Hepatic stellate cell (primary cell): Measurements from ENCODE around the gene WNT8B.

ENCODE experiments used
- DNase-seq: peaks from one replicate; pipeline ENCODE4 v3.0.0; 2011; ENCODE audit warnings: low spot score

Gene WNT8B

DNA sequence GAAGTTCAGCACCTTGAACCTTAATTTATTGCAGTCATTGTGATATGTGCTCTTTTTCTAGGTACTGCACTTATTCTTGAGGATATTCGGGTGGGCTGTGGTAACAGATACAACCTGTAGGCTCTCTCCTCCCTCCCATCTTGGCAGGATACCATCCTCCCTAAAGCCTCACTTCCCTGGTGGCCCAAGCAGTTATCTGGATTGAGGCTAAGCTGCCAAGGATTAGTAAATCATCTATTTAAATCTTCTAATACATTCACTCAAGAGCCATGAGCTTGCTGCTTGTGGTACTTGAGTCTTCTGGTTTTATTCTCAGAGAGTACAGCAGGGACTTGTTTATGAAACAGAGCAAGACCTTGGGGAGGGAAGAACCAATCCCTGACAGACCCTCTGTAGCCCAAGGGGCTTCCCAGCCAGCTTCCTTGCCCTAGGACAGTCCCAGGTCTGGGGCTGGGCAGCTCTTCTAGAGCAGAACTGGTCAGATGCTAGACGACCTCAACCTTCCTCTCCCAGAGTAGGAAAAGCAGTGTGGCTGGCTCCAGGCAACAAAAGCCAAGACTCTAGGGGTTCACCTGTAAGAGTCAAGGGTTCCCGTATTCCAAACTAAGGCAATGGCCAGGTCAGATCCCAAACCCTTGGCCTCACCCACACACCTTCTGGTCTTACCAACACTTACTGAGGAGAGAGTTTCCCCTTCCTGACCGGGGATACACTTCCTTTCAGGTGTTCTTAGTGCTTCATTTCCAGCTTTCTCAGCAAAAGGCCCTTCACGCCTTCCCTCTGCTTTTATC is 21.3 kb downstream of the WNT8B start:
- DNase-seq, result no peak

DNA sequence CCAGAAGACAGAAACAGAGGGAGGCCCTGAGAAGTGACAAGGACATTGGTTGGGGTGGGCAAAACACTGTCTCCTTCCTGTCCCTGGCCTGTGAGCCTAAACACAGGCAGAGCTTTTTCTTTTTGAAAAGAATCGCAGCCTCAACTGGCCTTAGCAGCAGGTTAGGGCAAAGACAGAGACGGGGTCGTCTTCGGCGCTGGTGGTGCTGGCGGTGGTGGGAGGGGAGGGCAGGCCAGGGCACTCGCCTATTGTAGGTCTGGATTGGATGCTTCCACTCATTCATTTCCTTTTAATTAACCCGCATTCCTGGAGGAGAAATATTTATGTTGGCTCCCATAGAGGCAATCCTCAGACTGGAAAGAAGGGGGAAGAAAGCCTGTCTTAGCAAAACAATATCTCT is 22.6 kb downstream of the WNT8B start:
- DNase-seq, result no peak

DNA sequence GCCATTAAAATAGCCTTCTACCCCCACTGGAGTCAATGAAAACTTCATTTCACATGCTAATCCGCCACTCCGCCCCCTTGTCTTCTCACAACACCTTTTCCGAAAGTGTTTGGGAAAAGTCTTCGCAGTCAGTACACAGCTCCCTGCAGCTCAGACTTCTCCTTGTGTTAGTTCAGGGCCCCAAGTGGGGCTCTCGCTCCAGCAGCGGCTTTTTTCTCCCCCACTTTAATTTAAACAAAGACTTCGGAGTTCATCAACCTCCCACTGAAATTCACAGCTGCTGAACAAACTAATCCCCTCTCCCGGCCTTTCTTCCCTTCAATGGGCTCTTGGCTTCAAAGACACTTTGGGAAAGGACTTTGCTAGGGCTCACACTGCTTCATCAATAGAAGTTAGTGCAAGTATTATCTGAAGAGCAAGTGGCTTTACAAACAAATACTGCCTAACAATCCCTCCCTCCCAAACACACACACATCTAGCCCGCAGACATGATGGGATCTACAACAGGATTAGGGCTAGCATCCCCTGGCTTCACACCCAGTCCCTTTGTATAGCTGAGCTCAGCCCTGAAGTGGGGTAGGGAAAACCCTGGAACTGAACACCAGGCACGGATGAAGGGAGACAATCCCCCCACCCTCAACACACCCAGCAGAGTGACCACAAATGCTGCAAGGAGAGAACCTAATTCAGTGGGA is 23.1 kb downstream of the WNT8B start:
- no peak for DNase-seq

DNA sequence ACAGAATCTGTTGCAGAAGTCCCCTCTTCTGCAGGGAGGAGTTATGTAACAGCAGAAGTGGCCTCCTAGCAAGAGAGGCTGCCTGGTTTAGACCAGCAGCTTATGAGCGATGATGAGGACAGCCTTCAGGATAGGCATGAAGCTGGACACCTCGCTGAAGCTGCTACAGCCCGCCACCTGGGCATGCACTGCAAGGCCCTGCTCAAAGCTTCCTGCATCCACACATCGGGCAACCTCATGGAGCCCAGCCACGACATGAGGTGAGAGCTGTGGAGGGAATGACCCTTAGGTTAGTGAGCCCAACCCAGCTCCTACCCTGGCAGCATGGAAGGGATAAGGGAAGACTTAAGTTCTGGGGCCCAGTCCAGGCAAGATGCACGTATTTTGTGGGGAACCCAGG is 24.7 kb downstream of the WNT8B start:
- DNase-seq, result no peak

DNA sequence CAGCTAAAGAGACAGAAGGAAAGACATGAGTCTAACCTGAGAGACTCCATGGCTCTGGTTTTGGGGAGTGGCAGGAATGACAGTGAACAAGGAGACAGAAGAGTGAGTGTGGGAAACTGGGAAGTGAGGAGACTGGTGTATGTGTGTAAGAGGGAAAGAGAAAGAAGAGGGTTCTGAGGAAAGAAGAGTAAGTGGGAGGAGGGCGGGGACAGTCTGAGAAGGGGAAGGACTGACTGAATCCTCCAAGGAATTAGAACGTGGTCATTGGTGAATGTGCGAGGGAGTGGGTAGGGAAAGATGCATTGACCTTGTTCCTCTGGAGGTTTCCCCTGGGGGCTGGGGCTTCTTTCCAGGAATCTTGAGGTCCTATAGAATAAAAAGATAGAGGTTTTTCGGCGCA is 26.6 kb downstream of the WNT8B start:
- no peak for DNase-seq

DNA sequence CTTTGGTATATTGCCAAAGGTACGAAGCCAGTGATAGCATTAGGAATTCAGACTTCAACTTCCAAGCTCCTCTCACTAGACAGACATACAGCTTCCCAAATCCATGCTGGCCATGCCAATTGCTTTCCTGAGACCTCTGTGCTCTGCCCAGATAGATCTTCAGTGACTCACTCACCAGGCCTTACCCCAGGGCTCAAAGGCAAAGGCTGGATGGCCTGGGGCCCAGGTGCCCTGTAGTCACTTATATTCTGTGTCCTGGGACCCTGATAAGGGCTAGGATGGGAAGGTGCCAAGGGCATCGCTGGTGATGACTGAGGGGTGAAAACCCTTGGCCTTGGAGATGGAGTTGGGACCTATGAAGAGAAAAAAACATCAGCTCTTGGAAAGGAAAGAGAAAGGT is 27.7 kb downstream of the WNT8B start:
- no peak for DNase-seq

DNA sequence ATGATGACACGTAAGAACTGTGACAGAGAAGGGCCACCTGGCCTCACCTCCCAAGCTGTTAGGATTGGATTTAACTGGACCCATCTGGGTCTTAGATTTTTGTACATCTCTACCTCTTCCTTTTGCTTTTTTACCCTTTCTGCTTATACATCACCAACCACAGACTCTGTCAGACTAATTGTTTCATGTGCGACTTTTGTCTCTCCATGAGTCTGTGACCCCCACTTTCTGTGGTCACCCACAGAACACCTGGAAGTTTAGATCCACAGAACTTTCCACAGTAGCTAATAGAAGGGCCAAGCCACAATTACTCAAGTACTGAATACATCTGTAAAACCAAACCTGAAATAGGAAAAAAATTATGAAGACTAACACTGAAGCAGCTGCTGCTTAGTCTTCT is 33.8 kb downstream of the WNT8B start:
- no peak for DNase-seq

DNA sequence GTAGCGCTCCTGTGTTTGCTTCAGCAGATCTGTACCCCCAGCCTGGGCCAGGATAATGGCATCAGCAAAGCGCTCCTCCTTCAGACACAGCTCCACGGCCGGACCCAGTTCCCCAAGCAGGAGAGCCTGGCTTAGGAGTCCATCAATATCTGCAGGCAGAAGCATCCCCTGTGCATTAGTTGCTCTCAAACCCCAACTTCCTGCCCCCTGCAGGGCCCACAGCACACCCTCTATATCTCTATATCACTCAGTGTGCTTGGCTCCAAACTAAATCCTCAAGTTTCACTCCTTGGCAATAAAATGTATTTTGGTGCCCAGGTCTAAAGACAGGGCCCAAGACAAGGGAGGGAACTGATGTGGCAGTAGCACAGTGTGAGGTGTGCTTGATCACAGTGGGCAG is 35.2 kb downstream of the WNT8B start:
- no peak for DNase-seq

DNA sequence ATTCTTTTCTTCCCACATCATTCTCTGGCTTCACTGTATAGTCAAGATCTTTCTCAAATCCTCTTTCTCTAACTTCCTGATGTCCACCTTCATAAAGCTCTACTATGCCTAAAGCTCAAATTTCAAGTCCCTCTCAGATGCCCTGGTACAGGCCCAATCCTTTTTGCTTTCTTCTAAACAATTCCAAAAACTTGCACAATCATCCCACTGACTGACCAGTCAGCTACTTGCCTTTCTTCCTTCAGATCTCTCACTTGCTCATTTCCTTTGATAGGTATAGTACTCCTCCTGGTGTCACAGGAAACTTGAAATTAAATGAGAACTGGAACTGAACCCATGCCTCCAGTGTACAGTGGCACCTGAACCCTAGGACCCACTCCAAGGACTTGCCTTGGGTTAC is 38.6 kb downstream of the WNT8B start:
- no peak for DNase-seq

DNA sequence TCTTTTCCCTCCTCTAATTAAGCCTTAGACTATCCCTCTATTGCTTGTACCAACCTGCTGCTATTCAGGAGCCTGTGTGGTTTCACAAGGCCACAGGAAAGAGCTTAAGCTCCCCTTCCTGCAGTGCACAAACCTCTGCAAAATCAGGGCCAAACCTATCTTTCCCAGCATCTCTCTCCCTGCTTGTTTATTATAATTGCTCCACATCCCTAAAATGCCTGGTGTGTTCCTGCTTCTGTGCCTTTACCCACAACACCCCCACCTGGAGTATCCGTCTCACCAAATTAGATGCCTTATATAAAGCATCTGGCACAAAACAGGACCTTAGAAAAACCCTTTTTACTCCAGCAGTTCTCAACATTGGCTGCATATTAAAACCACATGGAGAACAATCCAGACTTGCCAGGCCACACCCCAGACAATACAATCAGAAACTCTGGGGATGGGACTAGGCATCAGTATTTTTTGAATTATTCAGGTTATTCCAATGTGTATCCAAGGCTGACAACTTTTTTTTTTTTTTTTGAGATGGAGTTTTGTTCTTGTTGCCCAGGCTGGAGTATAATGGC is 40.2 kb downstream of the WNT8B start:
- DNase-seq, result no peak

DNA sequence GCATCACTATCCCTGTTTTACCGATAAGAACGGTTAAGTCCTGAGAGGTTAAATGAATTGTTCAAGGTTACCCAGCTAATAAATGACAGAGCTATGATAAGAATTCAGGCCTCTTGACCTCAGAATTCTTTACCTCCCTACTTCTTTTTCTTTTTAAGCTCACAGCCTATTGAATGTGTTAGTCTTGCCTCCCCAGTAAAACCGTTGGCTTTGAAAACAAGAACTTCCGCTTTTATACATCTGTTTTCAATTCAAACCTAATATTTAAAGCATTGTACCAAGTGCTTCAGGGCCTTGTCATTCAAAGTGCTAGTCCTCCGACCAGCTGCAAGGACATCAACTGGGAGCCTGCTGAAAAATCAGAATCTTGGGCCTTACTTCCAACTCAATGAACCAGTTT is 41.3 kb downstream of the WNT8B start:
- no peak for DNase-seq

DNA sequence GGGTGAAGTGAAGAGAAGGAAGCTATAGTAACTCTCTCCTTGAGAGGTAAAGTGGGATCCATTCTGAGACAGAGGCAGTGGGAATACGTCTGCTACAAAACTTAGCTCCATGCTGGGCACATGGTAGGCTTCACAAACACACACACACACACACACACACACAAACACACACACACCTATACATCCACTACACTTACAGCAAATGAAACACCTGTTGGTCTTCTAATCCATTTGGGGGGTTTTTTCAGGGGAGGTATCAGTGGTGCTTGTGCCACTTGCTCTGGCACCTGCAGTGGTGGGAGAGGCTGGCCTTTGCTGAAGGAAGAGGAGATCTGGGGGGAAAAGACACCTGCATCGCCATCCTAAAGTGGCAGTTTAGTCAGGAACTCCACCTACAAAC is 42.4 kb downstream of the WNT8B start:
- no peak for DNase-seq

DNA sequence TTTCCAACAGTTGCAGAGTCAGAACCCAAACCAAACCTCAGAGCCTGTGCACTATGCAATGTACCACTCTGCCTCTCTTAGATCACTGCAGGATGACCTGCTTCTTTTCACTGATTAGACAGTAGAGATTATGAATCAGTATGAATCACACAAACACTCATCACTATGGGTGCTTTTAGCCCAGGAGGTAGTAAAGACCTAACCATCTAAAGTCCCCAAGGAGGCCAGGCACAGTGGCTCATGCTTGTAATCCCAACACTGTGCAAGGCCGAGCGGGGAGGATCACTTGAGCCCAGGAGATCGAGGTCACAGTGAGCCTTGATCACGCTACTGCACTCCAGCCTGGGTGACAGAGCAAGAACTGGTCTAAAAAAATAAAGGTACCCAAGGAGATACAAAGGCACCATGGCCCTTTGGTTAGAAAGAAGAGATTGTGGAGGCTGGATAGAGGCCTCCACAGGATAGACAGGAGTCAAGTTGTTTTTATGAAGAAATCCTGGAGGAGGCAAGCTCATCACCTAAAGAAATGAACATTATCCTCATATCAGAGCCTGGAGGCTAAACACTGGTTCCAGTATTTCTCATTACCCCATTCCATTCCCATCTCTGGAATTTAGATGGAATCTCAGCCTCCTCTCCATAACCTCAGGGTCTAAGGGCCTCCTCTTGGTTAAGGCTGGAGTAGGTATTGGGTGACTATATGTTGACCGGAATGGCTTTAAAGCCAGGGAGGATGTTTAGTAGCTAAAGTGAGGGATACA is 44.0 kb downstream of the WNT8B start:
- peak; percentile 69 for DNase-seq

DNA sequence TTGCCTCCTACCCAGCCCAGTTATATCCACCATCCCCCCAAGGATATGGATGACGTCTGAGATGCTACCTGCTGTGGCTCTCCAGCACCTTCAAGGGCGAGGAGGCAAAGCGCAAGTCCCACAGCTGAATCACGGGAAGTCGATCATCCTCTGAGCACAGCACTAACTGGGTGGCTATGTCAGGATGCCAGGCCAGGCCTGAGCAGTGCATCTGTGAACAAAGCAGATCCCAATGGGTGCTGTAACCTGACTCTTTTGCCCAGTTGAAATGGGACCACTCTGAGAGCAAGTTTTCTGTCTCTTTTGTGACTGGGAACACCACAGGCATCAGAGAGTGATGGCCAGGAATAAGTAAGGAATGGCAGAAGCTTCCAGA is 44.5 kb downstream of the WNT8B start:
- no peak for DNase-seq

DNA sequence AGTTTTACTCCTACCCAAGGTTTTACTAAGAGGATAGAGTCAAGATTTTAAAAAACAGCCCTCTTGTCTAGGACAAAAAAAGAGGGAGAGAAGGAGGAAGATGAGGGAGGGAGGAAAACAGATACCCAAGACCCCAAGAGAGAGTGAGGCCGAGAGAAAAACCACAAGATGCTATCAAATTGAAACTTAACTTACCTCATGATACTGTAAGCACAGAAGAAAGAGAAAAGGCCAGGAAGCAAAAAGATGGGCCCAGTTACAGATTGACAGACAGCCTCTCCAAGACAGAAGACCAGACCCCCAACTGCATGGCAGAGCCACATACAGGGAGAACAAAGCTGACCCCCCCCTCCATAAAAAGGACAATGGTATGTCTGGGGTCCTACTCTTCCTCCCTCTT is 45.5 kb downstream of the WNT8B start:
- no peak for DNase-seq

DNA sequence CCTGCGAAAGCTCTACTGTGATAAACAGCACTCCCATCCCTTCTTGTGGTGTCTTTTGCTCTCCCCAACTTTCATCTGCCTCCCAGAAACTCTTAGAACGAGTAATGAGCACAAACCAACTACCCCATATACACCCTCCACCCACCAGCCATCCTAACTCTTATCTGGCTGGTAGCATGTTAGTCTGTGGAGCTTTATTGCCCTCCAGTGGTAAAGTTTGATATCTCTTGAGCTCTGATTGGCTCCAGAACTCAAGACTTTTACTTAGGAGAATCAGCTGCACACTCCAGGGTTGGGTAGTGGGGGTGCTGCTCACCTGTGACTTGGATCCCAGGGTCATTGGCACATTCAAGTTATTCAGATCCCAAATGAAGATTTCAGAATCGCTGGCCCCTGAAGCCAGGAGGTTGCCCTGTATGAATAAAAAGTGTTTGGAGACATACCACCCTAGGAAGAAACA is 45.9 kb downstream of the WNT8B start:
- DNase-seq, result peak; percentile 60

DNA sequence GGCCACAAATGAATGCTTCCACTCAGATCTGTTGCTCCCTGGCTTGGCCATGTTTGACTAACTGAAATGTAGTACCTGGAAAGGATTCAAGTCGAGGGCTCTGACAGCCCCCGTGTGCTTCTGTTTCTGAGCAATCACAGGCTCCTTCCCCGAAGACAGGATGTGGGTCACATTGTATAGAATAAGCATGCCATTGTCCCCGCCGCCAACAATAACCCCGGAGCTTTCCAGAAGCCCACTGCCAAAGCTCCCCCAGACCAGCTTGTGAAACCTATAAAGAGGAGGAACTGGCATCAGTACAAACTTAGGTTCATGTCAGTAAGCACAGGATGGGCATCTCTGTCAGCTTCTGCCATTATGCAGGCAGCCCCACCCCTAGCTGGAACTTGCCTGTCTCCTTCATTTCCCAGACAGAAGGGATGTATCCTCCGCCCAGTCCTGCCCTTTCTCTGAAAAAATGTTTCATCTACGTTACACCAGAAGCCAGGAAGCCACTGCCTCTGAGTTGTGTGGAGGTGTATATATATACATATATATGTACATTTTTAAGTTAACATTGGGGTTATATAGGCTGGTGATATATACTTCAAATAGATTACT is 46.5 kb downstream of the WNT8B start:
- DNase-seq, result no peak

DNA sequence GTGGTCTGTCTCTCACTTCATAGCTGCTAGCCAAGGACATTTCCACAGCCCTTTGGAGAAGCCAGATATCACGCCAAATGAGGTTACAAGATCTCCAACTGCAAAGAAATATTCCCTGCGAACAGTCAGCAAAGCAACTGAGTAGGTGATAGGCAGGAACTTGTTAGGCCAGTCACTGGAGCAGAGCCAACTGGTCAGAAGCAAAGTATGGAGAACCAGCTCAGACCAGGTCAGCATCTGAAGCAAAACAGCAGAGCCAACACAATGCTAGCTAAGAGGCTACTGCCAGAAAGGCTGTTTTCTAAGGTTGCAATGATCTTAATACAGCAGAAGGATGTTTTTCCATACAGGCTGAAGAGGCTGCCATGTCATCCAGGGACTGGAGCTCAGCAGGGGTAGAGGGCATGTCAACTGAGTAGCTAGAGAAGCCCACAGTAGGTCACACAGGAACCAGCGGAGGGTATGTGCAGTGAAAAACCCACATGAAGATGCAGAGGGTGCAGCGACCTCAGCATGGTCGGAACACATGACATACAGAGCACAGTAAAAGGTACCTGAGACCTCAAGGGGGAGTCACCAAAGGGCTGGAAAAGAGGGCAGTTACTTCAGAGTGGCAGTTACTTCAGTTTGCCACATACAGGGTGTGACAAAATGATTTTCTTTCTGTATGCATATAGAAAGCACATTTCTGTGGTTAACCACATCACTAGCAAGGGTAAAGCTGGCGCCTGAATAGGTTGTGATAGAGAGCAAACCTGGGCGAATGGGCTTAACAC is 47.9 kb downstream of the WNT8B start:
- no peak for DNase-seq

DNA sequence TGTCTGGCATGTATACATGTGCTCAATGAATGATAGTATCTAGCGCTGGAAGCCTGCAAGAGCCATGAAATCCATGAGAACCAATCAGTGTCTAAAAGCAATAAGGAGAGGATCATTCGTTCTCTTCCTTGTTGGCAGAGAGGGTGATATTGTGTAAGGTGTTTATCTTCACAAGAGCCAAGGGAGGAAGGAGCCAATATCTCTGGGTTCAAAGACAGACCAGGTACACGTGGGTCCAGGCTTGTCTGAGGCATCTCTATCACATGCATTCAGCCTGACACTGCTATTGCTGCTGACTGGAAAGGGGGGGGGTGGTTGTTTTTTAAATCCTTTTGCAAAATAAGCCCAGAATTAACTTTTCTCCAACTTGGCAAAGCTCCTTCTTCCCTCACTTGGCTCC is 52.8 kb downstream of the WNT8B start:
- DNase-seq, result no peak

DNA sequence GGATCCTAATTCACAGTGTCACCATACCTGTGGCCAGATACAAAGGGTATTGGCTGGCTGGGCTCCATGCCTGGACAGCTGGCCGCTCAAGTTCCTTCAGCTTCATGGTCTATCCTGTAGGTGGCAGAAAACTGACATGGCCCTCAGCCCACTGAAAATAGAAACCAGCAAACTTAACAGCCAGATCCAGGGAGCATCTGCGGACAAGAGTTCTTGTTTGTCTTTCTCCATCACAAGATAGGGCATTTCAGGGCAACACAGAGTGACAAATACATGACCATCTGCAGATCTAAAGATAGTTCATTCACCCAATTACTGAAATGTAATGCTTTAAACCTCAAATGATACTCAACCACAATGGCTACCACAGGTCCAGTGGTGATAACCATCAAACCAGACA is 54.0 kb downstream of the WNT8B start:
- peak; percentile 15 for DNase-seq

DNA sequence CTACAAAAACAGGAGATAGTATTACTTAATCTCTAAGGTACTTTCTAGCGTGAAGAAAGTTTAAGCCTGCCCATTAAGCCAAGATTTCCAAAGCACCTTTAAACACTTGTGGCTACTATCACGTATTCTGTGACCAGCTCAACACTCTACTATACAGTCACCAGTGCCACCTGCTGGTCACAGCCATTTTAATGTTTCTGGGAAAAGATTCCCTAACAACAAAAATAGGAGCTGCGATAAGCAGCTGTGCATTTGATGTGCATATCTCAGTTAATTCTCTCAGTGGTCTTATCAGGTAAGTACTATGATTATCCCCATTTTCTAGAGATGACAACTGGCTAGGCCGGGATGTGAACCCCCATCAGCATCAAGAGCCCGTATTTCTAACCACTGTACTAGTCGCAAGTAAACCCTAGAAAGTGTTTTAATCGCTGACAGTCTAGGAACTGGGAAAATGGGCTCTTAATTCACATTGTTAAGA is 56.0 kb downstream of the WNT8B start:
- peak; percentile 68 for DNase-seq
